ENCODE measurements around the gene SEMA6A. TPM values are rescaled to one million over a fixed set of nuclear protein-coding genes. Genes with fewer than 3 reads are reported as not detected.

The SEMA6A gene
- polyA plus RNA-seq, 1 donor (not counting 4 experiments of a cell fraction or from before 2014, with no cell fraction given): 0.68 TPM

- Histone ChIP-seq H3K4me1 (ENCODE audit: control insufficient read depth, extremely low read depth, insufficient read depth, low read length) (no peaks in the 10 kb centered on the region), H3K4me3 (ENCODE audit: control insufficient read depth in 2 of 3, extremely low read depth in 1 of 3, insufficient read depth in 2 of 3, low read depth in 1 of 3, low read length in 3 of 3) (no peak overlapping the region), H3K9me1 (ENCODE audit: control insufficient read depth, extremely low read depth, insufficient read depth, low read length) (no peaks in the 10 kb centered on the region), H4K20me1 (ENCODE audit: control insufficient read depth, extremely low read depth, insufficient read depth, low read length) (no peaks in the 10 kb centered on the region), H3K9ac (ENCODE audit: control insufficient read depth, extremely low read depth, insufficient read depth, low read length) (no peak overlapping the region), H3K4me2 (ENCODE audit: control insufficient read depth, extremely low read depth, insufficient read depth, low read depth, low read length) (no peak overlapping the region), H3K9me3 (ENCODE audit: control insufficient read depth, low read depth, low read length) (no peaks in the 10 kb centered on the region), H3K79me2 (ENCODE audit: control insufficient read depth, insufficient read depth, low read length) (no peaks in the 10 kb centered on the region), H3K27ac (ENCODE audit: control insufficient read depth, insufficient read depth, low read length) (no peak overlapping the region), H3K36me3 (ENCODE audit: control insufficient read depth in 2 of 2, extremely low read depth in 1 of 2, insufficient read depth in 2 of 2, low read length in 2 of 2) (no peaks in the 10 kb centered on the region), H3K27me3 (ENCODE audit: control insufficient read depth, extremely low read depth, insufficient read depth, low read length) (no peaks in the 10 kb centered on the region), H2AFZ (ENCODE audit: control insufficient read depth, low read length) (no peak overlapping the region)
- TF ChIP-seq, protein P1, sequence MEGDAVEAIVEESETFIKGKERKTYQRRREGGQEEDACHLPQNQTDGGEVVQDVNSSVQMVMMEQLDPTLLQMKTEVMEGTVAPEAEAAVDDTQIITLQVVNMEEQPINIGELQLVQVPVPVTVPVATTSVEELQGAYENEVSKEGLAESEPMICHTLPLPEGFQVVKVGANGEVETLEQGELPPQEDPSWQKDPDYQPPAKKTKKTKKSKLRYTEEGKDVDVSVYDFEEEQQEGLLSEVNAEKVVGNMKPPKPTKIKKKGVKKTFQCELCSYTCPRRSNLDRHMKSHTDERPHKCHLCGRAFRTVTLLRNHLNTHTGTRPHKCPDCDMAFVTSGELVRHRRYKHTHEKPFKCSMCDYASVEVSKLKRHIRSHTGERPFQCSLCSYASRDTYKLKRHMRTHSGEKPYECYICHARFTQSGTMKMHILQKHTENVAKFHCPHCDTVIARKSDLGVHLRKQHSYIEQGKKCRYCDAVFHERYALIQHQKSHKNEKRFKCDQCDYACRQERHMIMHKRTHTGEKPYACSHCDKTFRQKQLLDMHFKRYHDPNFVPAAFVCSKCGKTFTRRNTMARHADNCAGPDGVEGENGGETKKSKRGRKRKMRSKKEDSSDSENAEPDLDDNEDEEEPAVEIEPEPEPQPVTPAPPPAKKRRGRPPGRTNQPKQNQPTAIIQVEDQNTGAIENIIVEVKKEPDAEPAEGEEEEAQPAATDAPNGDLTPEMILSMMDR (optimal IDR thresholded peaks at IDR 0.05 in 1 of 3, IDR thresholded peaks at IDR 0.05 in 1 of 3, conservative IDR thresholded peaks at IDR 0.05 in 1 of 3; ENCODE audit: extremely low read depth in 1 of 3, insufficient read depth in 2 of 3, low read length in 3 of 3): no peak
- TF ChIP-seq EZH2 (IDR thresholded peaks at IDR 0.05; ENCODE audit: low read length): no peak
- dilution Hi-C loops (cut with MboI; ENCODE audit: extremely low pct_ligation_motif_present, low sequenced_read_pairs): no loop called here
- DNase-seq (ENCODE audit: low read depth, low spot score) (no peak), FAIRE-seq (no peak)
These were observed 38.1 kb downstream of the SEMA6A start for GRCh38 chr5:116536316-116537083.

GRCh38 chr5:116534964-116535651 lies 39.5 kb downstream of the SEMA6A start:
- dilution Hi-C loops (cut with MboI; ENCODE audit: extremely low pct_ligation_motif_present, low sequenced_read_pairs): no loop called here
- Histone ChIP-seq H3K9me1 (ENCODE audit: control insufficient read depth, extremely low read depth, insufficient read depth, low read length) (no peaks in the 10 kb centered on the region), H3K79me2 (ENCODE audit: control insufficient read depth, insufficient read depth, low read length) (no peaks in the 10 kb centered on the region), H3K9me3 (ENCODE audit: control insufficient read depth, low read depth, low read length) (no peaks in the 10 kb centered on the region), H3K4me1 (ENCODE audit: control insufficient read depth, extremely low read depth, insufficient read depth, low read length) (no peaks in the 10 kb centered on the region), H2AFZ (ENCODE audit: control insufficient read depth, low read length) (no peak overlapping the region), H3K36me3 (ENCODE audit: control insufficient read depth in 2 of 2, extremely low read depth in 1 of 2, insufficient read depth in 2 of 2, low read length in 2 of 2) (no peaks in the 10 kb centered on the region), H3K27ac (ENCODE audit: control insufficient read depth, insufficient read depth, low read length) (no peak overlapping the region), H3K27me3 (ENCODE audit: control insufficient read depth, extremely low read depth, insufficient read depth, low read length) (no peaks in the 10 kb centered on the region), H4K20me1 (ENCODE audit: control insufficient read depth, extremely low read depth, insufficient read depth, low read length) (no peaks in the 10 kb centered on the region), H3K4me2 (ENCODE audit: control insufficient read depth, extremely low read depth, insufficient read depth, low read depth, low read length) (no peak overlapping the region), H3K4me3 (ENCODE audit: control insufficient read depth in 2 of 3, extremely low read depth in 1 of 3, insufficient read depth in 2 of 3, low read depth in 1 of 3, low read length in 3 of 3) (no peak overlapping the region), H3K9ac (ENCODE audit: control insufficient read depth, extremely low read depth, insufficient read depth, low read length) (no peak overlapping the region)
- FAIRE-seq: no peak
- TF ChIP-seq EZH2 (IDR thresholded peaks at IDR 0.05; ENCODE audit: low read length): no peak
- TF ChIP-seq, protein P1 (optimal IDR thresholded peaks at IDR 0.05 in 1 of 3, IDR thresholded peaks at IDR 0.05 in 1 of 3, conservative IDR thresholded peaks at IDR 0.05 in 1 of 3; ENCODE audit: extremely low read depth in 1 of 3, insufficient read depth in 2 of 3, low read length in 3 of 3): no peak
- no peak for DNase-seq (ENCODE audit: low read depth, low spot score)
